KBM-7 (cell line): ENCODE measurements around the gene PBX3.

Experiments used
- DNase-seq: peaks from one replicate; pipeline ENCODE4 v3.0.0-alpha.2; 2015
- in situ Hi-C: fragments of 300-500 bp; cut with MboI; formaldehyde crosslinking; loops from 2 replicates; pipeline ENCODE4 v1.14.3; 2020; ENCODE audit warnings: low sequenced_read_pairs, low pct_unique_long_range_greater_than_20kb, mixed read lengths

The PBX3 gene

DNA sequence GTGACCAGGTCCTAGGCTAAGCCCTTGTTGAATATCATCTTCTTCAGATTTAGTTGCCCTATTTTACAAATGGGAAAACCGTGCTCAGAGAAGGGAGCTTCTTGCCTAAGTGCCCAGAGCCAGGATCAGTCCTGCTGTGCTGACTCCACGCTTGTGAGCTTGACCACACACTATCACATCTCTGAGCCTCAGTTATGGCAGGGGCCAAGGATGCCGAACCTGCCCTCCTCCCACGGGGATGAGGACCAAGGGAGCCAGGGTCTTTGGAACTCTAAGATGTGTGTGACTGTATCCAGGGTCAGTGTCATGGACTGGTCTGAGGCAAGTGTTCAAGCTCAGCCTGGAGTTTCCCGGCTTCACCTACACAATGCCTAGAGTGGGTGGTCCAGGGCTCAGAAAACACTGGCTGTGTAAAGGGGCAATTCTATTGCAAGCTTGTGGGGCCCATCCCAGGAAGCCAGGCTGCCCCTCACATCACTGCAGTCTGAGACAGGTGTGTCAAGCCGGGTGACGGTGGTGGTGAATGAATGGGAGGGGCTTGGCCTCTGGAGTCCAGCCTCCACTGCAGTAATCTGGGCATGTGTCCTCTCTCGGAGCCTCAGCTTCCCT, 235.7 kb downstream of the PBX3 start:
- in situ Hi-C loops = no loop called here

DNA sequence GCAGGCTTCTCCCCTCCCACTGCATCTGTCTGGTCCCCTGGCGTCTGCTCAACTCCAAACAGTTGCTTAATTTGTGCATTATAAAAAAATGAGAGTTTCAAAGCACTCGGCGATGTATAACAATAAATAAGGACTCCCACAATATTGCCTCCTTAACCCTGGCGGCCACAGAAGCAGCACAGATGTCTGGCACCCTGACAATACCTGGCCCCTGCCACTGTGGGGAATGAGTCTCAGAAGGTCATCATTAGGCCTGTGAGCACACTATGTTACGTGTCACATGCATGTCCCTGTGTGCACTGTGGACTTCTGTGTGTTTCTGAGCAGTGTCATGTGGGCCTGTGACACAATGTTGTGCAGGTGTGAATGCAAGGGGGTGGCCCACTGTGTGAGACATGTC, 236.5 kb downstream of the PBX3 start:
- DNase-seq = no peak
- in situ Hi-C loops = no loop called here

More for the DNA sequence above, 235.7 kb downstream of the PBX3 start:
- no peak for DNase-seq

DNA sequence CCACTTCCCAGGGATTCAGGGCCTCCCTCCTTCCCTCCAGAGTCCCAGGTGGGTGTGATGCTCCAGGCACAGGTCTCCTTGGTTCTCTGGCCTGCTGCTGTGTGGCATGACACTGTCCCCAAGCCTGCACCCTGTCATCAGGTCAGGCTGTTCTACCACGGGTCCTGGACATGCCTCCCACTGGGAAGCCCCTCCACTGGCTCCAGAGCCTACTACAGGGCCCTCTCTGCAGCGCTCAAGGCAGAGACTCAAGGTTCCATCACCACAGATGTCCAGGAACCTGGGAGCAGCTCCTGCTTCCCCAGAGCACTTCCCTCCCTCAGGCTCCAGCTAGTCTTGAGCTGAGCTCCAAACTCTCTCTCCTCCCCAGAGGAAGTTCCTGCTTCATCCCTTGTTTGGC, 237.3 kb downstream of the PBX3 start:
- in situ Hi-C loops = no loop called here
- DNase-seq = no peak

DNA sequence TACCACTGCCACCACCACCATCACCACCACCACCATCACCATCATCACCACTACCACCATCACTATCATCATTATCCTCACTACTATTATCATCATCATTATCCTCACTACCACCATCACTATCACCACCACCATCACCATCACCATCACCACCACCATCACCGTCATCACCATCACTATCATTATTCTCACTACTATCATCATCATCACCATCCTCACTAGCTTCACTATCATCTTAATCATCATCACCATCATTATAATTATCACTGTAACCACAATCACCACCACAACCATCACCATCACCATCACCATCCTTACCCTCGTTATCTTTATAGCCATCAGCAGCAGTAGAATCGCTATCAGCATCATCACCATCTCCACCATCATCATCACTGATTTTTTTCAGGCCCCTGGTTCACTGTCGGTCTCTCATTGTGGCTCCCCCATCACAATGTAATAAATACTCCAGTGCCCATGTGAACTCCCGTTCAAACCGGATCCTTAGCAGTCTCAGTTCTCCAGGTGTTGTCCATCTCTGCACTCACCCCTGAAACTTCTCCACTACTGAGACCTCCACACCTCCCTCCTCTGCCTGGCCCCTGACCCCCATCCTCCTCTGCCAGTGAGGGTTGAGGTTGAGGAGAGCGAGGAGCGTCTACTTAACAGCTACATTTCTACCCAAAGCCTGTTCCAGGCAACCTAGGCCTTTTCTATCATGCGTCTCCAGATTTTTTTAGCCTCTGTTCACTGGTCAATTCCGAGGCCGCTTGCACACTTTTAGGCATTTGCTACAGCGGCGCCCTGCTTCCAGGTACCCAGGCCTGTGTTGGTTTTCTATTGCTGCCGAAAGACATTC, 238.2 kb downstream of the PBX3 start:
- no peak for DNase-seq
- in situ Hi-C loops = no loop called here

DNA sequence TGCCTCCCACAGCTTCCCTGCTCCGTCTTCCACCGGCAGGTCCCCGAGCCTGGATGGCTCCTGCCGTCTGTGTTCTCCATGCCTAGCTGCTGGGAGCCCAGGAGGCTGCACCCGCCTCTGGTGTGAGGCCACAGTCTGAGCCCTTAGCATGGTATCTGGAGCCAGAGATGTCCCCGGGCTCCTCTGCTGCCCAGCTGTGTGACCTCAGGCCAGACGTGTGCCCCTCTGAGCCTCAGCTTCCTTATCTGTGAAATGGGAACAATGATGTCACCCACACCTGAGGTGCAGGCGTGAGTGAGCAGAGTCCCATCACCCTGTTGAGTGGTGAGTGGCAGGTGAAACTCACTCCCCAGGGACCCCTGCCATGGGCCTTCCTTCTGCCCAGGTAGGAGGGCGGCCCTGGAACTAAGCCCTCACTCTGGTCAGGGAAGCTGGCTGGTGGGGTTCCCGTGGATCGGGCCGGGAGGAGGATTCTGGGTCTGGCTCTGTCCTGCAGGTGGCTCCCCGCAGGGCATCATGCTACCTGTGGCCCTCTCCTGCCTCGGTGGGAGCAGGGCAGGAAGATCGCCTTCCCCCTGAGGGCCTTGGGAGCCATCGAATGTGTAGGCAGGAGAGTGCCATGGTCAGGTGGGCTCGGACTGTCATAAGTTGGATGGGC, 239.0 kb downstream of the PBX3 start:
- DNase-seq = no peak
- in situ Hi-C loops = no loop called here

DNA sequence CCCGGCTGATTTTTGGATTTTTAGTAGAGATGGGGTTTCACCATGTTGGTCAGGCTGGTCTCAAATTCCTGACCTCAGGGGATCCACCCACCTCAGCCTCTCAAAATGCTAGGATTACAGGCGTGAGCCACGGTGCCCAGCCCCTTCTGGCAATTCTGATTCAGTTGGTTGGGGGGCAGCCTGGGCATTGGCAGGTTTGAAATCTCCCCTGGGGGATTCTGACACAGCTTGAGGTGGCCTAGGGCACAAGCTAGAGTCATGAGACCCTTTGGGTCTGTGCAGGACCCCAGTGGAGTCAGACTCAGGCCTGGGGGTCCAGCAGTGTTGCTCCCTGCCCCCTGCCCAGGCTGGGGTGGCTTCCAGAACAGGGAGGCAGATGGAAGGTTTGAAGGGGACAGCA, 239.8 kb downstream of the PBX3 start:
- in situ Hi-C loops = no loop called here
- no peak for DNase-seq

DNA sequence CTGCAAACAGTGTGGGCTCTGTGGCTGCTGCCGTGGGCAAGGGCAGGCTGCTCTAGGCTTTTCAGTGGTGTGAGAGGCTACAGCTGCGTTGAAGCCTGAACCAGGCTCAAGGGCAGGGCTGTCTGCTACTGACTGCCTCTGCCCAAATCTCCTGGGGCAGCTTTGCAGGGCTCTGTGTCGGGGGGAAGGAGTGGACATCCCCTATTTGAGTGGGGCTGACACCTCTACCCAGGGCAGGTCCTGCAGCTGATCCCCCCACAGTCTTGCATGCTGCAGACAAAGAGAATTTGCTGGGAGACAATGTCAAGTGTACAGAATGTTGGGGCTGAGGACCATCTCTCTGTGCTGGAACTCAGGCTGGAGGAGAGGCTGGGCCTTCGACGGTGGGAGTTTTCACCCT, 240.2 kb downstream of the PBX3 start:
- no peak for DNase-seq
- in situ Hi-C loops = no loop called here

DNA sequence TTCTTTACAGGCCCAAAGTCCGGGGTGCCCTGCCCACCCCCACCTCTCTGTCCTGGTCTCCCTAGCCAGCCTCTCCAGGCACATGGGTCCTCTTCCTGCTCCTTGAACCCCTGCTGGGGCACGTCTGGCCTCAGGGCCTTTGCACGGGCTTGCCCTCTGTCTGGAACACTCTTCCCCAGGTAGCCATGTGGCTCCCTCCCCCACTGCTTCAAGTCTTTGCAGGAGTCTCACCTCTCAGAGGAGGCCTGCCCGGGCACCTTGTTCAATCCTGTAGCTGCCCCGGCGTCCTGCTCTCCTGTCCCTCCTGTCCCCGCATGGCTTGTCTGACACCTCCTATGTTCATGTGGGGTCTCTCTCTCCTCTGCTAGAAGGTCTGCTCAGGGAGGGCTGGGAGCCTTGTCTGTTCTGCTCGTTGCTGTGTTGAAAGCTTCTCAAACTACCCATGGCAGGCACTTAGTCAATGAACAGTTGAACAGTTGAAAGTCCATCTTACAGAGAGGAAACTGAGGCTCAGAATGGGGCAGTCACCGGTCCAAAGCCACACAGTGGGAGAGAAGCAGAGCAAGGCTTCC, 241.4 kb downstream of the PBX3 start:
- in situ Hi-C loops = no loop called here
- no peak for DNase-seq

DNA sequence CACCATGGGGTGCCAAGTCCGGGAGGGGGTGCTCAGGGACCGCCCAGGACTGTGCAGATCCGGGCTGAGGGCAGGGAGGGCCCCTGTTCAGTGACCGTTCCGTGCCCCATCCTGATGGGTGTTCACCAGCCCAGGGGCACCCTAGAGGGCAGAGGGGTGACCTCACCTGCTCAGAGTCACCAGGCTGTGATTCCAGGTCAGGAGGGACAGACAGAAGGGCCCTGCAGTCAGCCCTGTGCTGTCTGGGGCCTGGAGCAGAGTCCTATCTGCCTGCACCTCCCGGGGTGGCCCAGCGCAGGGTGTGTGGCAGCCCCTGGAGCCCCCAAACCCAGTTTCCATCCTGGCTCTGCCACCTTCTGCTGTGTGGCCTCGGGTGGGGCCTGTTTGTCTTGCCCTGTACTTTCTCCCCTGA, 241.9 kb downstream of the PBX3 start:
- DNase-seq = no peak
- in situ Hi-C loops = no loop called here

DNA sequence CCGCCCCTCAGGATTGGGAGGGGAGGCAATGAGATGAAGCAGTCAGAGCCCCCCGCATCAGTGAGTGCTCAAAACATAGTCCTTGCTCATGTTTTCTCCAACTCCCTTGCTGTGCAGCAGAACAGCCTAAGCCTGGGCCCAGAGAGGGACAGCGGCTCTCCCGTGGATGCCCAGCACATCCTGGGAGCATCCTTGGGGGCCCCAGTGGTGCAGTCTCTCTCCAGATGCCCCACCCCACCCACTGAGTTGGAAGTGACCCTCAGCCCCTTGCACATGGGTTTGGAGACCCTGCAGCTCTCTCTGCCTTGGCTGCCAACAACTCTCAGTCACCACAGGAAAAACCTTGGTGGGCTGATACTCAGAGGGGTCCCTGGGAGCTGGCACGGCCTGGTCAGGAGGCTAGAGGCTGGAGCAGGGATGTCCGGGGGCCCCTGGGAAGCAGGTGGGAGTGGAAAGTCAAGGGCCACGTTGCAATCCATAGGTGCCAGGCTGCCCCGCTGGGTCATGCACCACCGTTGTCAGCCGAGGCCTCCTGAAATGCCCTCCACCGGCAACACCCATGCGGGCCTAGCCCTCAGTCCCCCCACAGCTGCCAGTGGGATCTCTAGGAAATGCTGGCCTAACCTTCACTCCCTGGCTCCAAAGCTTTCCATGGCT, 242.5 kb downstream of the PBX3 start:
- in situ Hi-C loops = no loop called here
- DNase-seq = no peak

DNA sequence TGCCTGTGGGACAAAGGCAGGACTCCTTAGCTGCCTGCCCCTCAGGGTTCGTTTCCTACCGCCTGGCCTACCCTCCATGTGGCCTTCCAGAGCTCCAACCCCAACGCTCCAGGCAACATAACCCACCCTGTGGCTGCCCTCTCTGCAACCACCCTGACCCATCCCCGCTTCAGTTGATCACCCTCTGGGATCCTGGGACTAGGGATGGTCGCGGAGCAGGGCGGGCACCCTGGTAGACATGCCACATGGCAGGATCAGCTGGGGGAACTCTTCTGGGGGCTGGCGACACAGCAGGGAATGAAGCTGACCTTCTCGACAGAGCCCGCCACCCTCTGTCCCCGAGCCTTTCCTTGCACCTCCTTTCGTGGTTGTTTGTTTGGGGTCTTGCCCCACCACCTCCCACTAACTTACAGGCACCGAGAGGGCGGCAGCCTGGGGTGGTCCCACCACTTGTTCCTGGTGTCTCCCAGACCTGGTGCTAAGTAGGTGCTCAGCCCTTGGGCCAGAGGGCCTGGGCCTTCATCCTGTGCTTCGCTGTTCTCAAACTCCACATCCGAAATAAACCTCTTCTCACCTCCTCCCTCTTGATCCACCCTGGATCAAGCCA, 243.1 kb downstream of the PBX3 start:
- DNase-seq = no peak
- in situ Hi-C loops = no loop called here

DNA sequence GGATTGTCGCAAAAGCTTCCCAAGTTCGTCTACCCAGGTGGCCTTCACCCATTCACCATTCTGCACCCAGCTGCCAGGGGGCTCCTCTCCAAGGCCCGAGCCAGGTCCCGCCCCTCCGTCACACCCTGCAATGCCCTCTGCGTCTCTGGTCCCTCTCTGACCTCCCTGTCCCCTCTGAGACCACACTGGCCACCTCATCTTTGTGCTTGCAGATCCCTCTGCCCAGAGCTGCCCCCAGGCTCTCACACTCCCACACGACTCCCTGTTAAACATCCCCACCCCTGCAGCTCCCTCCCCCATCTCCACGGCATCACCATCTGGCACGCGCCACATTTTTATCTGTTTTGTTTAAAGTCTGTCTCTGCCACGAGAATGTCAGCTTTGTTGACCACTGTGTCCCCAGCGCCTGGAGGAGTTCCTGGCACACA, 243.6 kb downstream of the PBX3 start:
- in situ Hi-C loops = no loop called here
- DNase-seq = no peak

DNA sequence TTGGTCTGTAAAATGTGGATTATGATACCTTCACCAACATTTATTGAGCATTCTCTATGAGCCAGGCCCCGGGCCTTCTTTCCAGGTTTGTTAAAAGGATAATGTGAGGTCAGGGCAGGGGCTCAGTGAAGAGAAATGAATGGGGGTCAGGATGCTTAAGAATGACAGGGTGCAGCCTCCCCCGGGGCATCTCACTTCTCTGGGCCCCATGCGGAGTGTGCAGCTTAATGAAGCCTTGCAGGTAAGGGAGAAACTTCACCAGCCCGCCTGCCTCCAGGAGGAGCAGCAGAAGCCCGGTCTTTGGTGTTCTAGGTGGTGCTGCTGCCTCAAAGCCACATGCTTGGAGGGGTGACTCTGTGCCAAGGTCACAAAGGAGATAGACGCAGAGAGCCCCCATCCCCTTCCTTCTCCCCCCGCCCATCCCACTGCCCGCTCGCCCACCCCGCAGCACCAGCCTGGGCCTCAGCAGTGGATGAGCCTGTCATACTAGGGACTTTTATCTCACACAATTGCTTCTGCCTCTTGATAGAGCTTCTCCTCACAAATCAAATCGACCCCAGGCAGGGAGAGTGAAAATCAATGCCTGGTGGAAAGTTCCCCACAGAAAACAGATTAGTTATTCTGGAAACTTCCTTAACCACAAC, 244.8 kb downstream of the PBX3 start:
- in situ Hi-C loops = no loop called here

DNA sequence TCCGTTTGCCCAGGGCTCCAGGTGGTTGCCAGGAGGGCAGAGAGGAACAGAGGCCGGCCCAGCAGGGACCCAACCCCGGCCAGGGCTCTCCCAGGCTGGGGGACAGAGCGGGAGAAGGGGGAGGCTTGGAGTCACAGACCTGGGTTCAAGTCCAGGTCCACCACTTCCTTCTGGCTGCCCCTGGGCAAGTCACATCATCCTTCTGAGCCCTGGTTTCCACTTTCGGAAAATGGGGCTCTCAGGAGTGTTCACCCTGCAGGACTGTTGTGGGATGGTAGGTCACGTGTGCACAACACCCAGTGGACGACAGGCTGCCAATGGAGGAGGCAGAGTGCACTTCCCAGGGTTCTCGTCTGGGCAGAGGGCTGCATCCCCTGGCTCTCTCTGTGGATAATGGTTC, 245.4 kb downstream of the PBX3 start:
- no peak for DNase-seq
- in situ Hi-C loops = no loop called here

More for the DNA sequence above, 244.8 kb downstream of the PBX3 start:
- DNase-seq = no peak

DNA sequence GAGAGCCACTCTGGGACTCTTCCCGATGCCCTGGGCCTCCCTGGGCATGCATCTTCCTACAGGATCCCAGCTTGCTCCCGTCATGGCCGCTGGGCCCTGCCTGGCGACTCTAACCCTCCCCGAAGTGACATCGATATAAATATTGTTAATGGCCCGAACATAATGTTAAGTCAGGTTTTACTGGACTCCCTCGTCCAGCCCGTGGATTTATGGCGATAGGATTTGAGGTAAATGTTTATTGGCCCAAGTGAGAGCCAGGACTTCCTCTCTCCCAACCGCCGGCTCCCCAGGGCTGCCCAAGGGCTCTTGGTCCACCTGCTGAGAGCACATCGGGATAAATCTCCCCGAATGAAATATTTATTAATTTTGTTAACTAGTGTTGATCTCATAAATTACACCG, 246.3 kb downstream of the PBX3 start:
- DNase-seq = no peak
- in situ Hi-C loops = no loop called here

DNA sequence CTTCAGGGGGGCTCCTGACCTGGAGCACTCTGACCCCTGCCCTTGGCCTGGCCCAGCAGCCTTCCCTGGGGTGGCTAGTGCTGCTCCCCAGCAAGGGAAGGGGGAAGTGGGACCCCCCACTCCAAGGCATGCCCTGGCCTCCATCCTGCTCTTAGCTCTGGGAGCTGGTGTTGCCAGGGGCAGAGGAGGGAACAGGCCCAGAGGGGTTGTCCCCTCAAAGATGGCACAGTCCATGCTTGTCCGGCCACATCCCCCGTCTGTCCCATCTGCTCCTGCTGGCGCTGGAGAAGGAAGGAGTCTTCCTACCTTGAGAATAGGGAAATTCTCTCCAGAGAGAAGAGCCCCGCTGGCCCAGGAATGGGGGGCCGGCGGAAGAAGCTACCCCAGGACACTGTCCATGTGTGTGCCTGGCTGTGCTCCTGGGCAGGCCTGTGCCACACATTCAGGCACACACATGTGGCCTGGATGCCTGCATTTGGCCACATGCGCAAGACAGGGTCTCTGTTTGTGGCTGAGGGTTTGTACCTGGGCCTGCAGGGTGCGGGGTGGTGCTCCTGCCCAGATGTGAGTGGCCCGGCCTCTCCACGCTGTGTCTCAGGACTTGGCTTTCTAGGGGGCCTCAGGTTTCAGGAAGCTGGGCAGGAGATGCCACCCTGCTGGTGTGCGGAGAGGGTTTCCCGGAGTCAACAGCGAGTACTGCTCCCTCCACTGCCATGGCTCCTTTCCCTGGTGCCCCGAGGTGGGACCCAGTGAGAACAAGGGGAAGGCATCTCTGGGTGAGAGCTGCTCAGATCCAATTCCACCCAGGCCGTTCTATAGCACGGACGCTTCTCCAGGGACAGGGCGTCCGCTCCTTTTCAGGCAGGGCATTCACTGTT, 247.1 kb downstream of the PBX3 start:
- DNase-seq = no peak
- in situ Hi-C loops = no loop called here

DNA sequence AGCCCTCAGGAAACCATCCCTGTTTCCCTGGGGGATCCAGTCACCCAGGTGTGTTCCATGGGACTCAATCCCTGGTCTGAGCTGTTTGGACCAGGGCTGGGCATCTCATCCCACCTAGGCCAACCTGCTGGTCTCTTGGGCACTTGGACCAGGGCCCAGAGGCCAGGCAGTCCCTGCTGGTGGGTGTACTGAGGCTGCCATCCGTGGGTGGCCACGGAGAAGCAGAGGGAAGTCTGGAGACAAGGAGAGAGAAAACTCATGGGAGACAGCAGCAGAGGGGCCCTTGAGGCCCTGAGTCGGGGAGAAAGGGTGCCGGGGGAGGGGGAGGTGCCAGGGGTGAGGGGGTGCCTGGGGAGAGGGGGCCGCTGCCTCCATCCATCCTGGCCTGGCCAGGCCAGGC, 247.8 kb downstream of the PBX3 start:
- in situ Hi-C loops = no loop called here
- DNase-seq = no peak

DNA sequence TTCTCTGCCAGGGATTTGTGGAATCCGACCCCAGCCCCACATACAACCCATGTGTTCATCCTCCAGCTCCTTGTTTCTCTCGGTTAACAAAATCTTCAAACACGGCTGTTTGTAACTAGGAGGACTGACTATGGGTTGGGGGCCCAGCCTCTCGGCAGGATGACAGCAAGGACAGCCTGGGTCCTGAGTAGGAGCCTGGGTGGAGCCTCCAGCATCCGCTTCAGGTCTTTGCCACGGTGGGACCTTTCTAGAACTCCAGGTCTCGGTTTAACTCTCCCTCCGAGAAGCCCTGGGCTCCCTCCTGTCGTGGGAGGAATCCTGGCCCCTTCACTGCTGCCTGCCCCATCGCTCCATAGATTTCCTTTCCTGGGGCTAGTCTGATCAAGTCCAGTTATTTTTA, 248.5 kb downstream of the PBX3 start:
- in situ Hi-C loops = no loop called here
- no peak for DNase-seq
